ENCODE data around the gene LEMD1. TPM values are rescaled to one million over a fixed set of nuclear protein-coding genes. Genes with fewer than 3 reads are reported as not detected.
"Not testable (repeated sequence)": the region's sequence is repeated elsewhere in the genome, so short reads cannot be mapped to it uniquely, and the experiment has no call there.

The LEMD1 gene
- total RNA-seq, 2 experiments from 2014 or later, result 2.2 to 2.5 TPM

- Mint-ChIP-seq H3K4me3 (no peak overlapping the region), H3K27me3 (peaks cover 17% of the 10 kb centered on the region), H3K9me3 (no peaks in the 10 kb centered on the region), H3K4me1 (ENCODE audit: low read depth) (no peaks in the 10 kb centered on the region), H3K36me3 (no peaks in the 10 kb centered on the region), H3K27ac (no peak overlapping the region)
- no peak for DNase-seq
- ChIA-PET CTCF (interaction anchor here (1.3 to 3.2 kb wide), 4 partner anchors 10 to 104 kb away, joined by 4 to 18 read pairs (median 6); no protein-coding TSS in a partner anchor), POLR2A (interaction anchor here (0.6 kb wide), 1 partner anchor 57 kb away, joined by 4 read pairs; no protein-coding TSS in a partner anchor)
- intact Hi-C loops (cut with micrococcal nuclease), result no loop called here
These were observed 918 bp downstream of the LEMD1 start for GRCh38 chr1:205420938-205421337.

- no peak overlapping the region for H3K27ac Mint-ChIP-seq
- DNase-seq, result no peak
- POLR2A ChIA-PET, result no interaction called here
- H3K27me3 Mint-ChIP-seq, result peaks cover 12% of the 10 kb centered on the region
- H3K4me1 Mint-ChIP-seq (ENCODE audit: low read depth), result no peaks in the 10 kb centered on the region
- no peaks in the 10 kb centered on the region for H3K36me3 Mint-ChIP-seq
- CTCF ChIA-PET, result interaction anchor here (1.3 to 3.8 kb wide), 2 partner anchors 13 to 70 kb away, joined by 3 to 12 read pairs; no protein-coding TSS in a partner anchor
- no peaks in the 10 kb centered on the region for H3K9me3 Mint-ChIP-seq
- intact Hi-C loops (cut with micrococcal nuclease), result no loop called here
- no peak overlapping the region for H3K4me3 Mint-ChIP-seq
These were observed 3.8 kb downstream of the LEMD1 start for GRCh38 chr1:205417870-205418635.

GRCh38 chr1:205416322-205416721 lies 5.5 kb downstream of the LEMD1 start:
- ChIA-PET POLR2A (no interaction called here), CTCF (interaction anchor here (0.8 to 3.8 kb wide), 5 partner anchors 15 to 107 kb away, joined by 3 to 12 read pairs (median 8); no protein-coding TSS in a partner anchor)
- Mint-ChIP-seq H3K4me3 (no peak overlapping the region), H3K27ac (no peak overlapping the region), H3K9me3 (no peaks in the 10 kb centered on the region), H3K27me3 (peaks cover 4% of the 10 kb centered on the region), H3K36me3 (no peaks in the 10 kb centered on the region), H3K4me1 (ENCODE audit: low read depth) (no peaks in the 10 kb centered on the region)
- intact Hi-C loops (cut with micrococcal nuclease), result loop anchor here (1.0 kb wide), 1 partner anchor 36 kb away; no protein-coding TSS in a partner anchor
- DNase-seq, result no peak

GRCh38 chr1:205410581-205411298 lies 11.1 kb downstream of the LEMD1 start:
- no peak for DNase-seq
- no peak overlapping the region for H3K27ac Mint-ChIP-seq
- ChIA-PET CTCF (interaction anchor here (2.4 kb wide), 1 partner anchor 14 kb away, joined by 7 read pairs; no protein-coding TSS in a partner anchor), POLR2A (no interaction called here)
- peaks cover 15% of the 10 kb centered on the region for H3K4me1 Mint-ChIP-seq (ENCODE audit: low read depth)
- H3K9me3 Mint-ChIP-seq, result no peaks in the 10 kb centered on the region
- no peaks in the 10 kb centered on the region for H3K27me3 Mint-ChIP-seq
- H3K36me3 Mint-ChIP-seq, result no peaks in the 10 kb centered on the region
- intact Hi-C loops (cut with micrococcal nuclease), result no loop called here
- no peak overlapping the region for H3K4me3 Mint-ChIP-seq

- Mint-ChIP-seq H3K27me3 (no peaks in the 10 kb centered on the region), H3K4me3 (no peak overlapping the region), H3K9me3 (no peaks in the 10 kb centered on the region), H3K4me1 (ENCODE audit: low read depth) (peaks cover 15% of the 10 kb centered on the region), H3K27ac (no peak overlapping the region), H3K36me3 (no peaks in the 10 kb centered on the region)
- ChIA-PET CTCF (interaction anchor here (0.7 to 2.4 kb wide), 2 partner anchors 11 to 78 kb away, joined by 3 to 7 read pairs; no protein-coding TSS in a partner anchor), POLR2A (no interaction called here)
- DNase-seq, result no peak
- intact Hi-C loops (cut with micrococcal nuclease), result no loop called here
These were observed 13.9 kb downstream of the LEMD1 start for GRCh38 chr1:205407970-205408369.

GRCh38 chr1:205406252-205406651 lies 15.6 kb downstream of the LEMD1 start:
- H3K27ac Mint-ChIP-seq; intact Hi-C loops (cut with micrococcal nuclease); H3K36me3 Mint-ChIP-seq; H3K4me3 Mint-ChIP-seq; DNase-seq; H3K9me3 Mint-ChIP-seq; POLR2A ChIA-PET; H3K27me3 Mint-ChIP-seq: not testable (repeated sequence)
- CTCF ChIA-PET, result interaction anchor here (0.6 to 1.3 kb wide), 4 partner anchors 10 to 79 kb away, joined by 4 to 6 read pairs (median 4); no protein-coding TSS in a partner anchor
- H3K4me1 Mint-ChIP-seq (ENCODE audit: low read depth), result peaks cover 15% of the 10 kb centered on the region

- CTCF ChIA-PET; DNase-seq; H3K9me3 Mint-ChIP-seq; H3K36me3 Mint-ChIP-seq; H3K27me3 Mint-ChIP-seq; POLR2A ChIA-PET; H3K27ac Mint-ChIP-seq; H3K4me3 Mint-ChIP-seq; intact Hi-C loops (cut with micrococcal nuclease): not testable (repeated sequence)
- H3K4me1 Mint-ChIP-seq (ENCODE audit: low read depth), result peaks cover 15% of the 10 kb centered on the region
These were observed 17.4 kb downstream of the LEMD1 start for GRCh38 chr1:205404484-205404883.

GRCh38 chr1:205398586-205398985 lies 23.3 kb downstream of the LEMD1 start:
- ChIA-PET CTCF (interaction anchor here (0.7 to 5.4 kb wide), 5 partner anchors 26 to 130 kb away, joined by 3 to 201 read pairs (median 23); no protein-coding TSS in a partner anchor), POLR2A (no interaction called here)
- Mint-ChIP-seq H3K4me3 (no peak overlapping the region), H3K4me1 (ENCODE audit: low read depth) (no peaks in the 10 kb centered on the region), H3K36me3 (no peaks in the 10 kb centered on the region), H3K27ac (no peak overlapping the region), H3K27me3 (peaks cover 5% of the 10 kb centered on the region), H3K9me3 (no peaks in the 10 kb centered on the region)
- DNase-seq, result no peak
- intact Hi-C loops (cut with micrococcal nuclease), result no loop called here

- H3K27me3 Mint-ChIP-seq, result peaks cover 6% of the 10 kb centered on the region
- H3K9me3 Mint-ChIP-seq, result no peaks in the 10 kb centered on the region
- intact Hi-C loops (cut with micrococcal nuclease), result loop anchor here (1.0 kb wide), 2 partner anchors 88 to 127 kb away; no protein-coding TSS in a partner anchor
- H3K27ac Mint-ChIP-seq, result no peak overlapping the region
- no peaks in the 10 kb centered on the region for H3K36me3 Mint-ChIP-seq
- CTCF ChIA-PET, result interaction anchor here (0.7 to 5.4 kb wide), 25 partner anchors 9 to 261 kb away, joined by 3 to 201 read pairs (median 5); no protein-coding TSS in a partner anchor
- no peak overlapping the region for H3K4me3 Mint-ChIP-seq
- no peaks in the 10 kb centered on the region for H3K4me1 Mint-ChIP-seq (ENCODE audit: low read depth)
- POLR2A ChIA-PET, result interaction anchor here (0.6 kb wide), 1 partner anchor 89 kb away, joined by 3 read pairs; no protein-coding TSS in a partner anchor
- DNase-seq, result peak; percentile 27
These were observed 24.8 kb downstream of the LEMD1 start for GRCh38 chr1:205396967-205397616.

- Mint-ChIP-seq H3K27me3 (peaks cover 7% of the 10 kb centered on the region), H3K27ac (no peak overlapping the region), H3K4me1 (ENCODE audit: low read depth) (no peaks in the 10 kb centered on the region), H3K4me3 (no peak overlapping the region), H3K9me3 (no peaks in the 10 kb centered on the region), H3K36me3 (no peaks in the 10 kb centered on the region)
- intact Hi-C loops (cut with micrococcal nuclease), result no loop called here
- POLR2A ChIA-PET, result interaction anchor here (0.6 to 0.9 kb wide), 2 partner anchors 130 to 321 kb away, joined by 4 to 5 read pairs; no protein-coding TSS in a partner anchor
- DNase-seq, result no peak
- CTCF ChIA-PET, result interaction anchor here (1.6 to 5.4 kb wide), 6 partner anchors 11 to 129 kb away, joined by 5 to 201 read pairs (median 17); no protein-coding TSS in a partner anchor
These were observed 26.2 kb downstream of the LEMD1 start for GRCh38 chr1:205395616-205396015.

- no peaks in the 10 kb centered on the region for H3K36me3 Mint-ChIP-seq
- no peaks in the 10 kb centered on the region for H3K4me1 Mint-ChIP-seq (ENCODE audit: low read depth)
- H3K9me3 Mint-ChIP-seq, result no peaks in the 10 kb centered on the region
- DNase-seq, result no peak
- POLR2A ChIA-PET, result interaction anchor here (0.7 kb wide), 1 partner anchor 34 kb away, joined by 4 read pairs; no protein-coding TSS in a partner anchor
- no peak overlapping the region for H3K27ac Mint-ChIP-seq
- intact Hi-C loops (cut with micrococcal nuclease), result no loop called here
- CTCF ChIA-PET, result interaction anchor here (1.2 kb wide), 2 partner anchors 38 to 94 kb away, joined by 3 to 10 read pairs; no protein-coding TSS in a partner anchor
- H3K27me3 Mint-ChIP-seq, result peaks cover 11% of the 10 kb centered on the region
- no peak overlapping the region for H3K4me3 Mint-ChIP-seq
These were observed 29.2 kb downstream of the LEMD1 start for GRCh38 chr1:205392650-205393049.

Data from activated CD4-positive, alpha-beta memory T cell treated with anti-CD3 and anti-CD28 coated beads for 36 hours (primary cell).